OCI-LY3 (cell line): ENCODE results near the gene AUTS2.

Source experiments
- CTCF ChIP-seq: fragments of 200-600, 300-600 bp; sonication (generic); IDR thresholded peaks from 2 replicates; pipeline ENCODE4 v1.5.1; 2014; ENCODE audit warnings: antibody characterized with exemption, low read length, low read depth
- EZH2phosphoT487 ChIP-seq: fragments of 200-600 bp; shearing (Covaris generic); IDR thresholded peaks from 2 replicates; pipeline ENCODE4 v1.6.1; 2018; ENCODE audit warnings: antibody characterized with exemption, mixed run types, low read depth

GRCh38 chr7:70242826-70243225, 644.6 kb downstream of the AUTS2 start:
- no peak for TF ChIP-seq CTCF
- TF ChIP-seq EZH2phosphoT487 = no peak
